Suprapubic skin (tissue), 4 donors: Measurements from ENCODE around the gene SERAC1.

ENCODE experiments used
- EP300 ChIP-seq: sonication (generic); formaldehyde crosslinking; IDR thresholded peaks from one replicate; pipeline ENCODE4 v1.6.1; 2017; ENCODE audit warnings: antibody characterized with exemption
- POLR2A ChIP-seq, 2 donors: fragments of 450-650 bp; IDR thresholded peaks; one replicate each; pipeline ENCODE4 v1.6.1; 2017; ENCODE audit warnings: antibody characterized with exemption in 2 of 2, mild to moderate bottlenecking in 2 of 2, moderate library complexity in 2 of 2
- POLR2AphosphoS5 ChIP-seq, 3 donors: sonication (generic); formaldehyde crosslinking; IDR thresholded peaks; one replicate each; pipeline ENCODE4 v1.6.1; 2017; ENCODE audit warnings: antibody characterized with exemption in 3 of 3
- TF ChIP-seq, protein P1 (sequence below), 2 donors: fragments of 200-600 bp in 1 of 2; fragments of 450-650 bp in 1 of 2; sonication (generic) in 1 of 2; IDR thresholded peaks; one replicate each; pipeline ENCODE4 v1.5.1; 2016 to 2019; ENCODE audit warnings: antibody characterized with exemption in 2 of 2, mild to moderate bottlenecking in 1 of 2, moderate library complexity in 1 of 2

DNA sequence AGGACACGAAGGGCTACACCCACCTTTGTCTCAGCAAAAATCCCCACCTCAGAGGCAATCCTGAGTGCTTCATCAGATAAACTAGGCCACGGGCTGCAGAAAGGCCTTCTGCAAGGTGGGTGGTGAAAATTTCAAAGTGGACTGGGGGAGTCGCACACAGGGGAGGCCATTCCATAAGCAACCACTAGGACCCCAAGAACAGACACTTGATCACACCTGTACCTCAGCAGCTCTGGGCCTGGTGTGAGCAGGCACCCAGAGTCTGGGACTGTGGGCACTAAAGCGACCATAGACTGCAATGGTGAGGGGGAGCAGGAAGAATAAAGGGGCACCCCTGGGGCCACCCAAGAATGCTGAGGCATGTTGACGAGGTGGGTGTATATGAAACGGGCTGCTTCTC, 52.6 kb downstream of the SERAC1 start:
- TF ChIP-seq, protein P1, sequence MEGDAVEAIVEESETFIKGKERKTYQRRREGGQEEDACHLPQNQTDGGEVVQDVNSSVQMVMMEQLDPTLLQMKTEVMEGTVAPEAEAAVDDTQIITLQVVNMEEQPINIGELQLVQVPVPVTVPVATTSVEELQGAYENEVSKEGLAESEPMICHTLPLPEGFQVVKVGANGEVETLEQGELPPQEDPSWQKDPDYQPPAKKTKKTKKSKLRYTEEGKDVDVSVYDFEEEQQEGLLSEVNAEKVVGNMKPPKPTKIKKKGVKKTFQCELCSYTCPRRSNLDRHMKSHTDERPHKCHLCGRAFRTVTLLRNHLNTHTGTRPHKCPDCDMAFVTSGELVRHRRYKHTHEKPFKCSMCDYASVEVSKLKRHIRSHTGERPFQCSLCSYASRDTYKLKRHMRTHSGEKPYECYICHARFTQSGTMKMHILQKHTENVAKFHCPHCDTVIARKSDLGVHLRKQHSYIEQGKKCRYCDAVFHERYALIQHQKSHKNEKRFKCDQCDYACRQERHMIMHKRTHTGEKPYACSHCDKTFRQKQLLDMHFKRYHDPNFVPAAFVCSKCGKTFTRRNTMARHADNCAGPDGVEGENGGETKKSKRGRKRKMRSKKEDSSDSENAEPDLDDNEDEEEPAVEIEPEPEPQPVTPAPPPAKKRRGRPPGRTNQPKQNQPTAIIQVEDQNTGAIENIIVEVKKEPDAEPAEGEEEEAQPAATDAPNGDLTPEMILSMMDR (IDR thresholded peaks at IDR 0.05), result no peak
- TF ChIP-seq EP300, result no peak
- no peak for TF ChIP-seq POLR2A (IDR thresholded peaks at IDR 0.05)
- TF ChIP-seq POLR2AphosphoS5 (IDR thresholded peaks at IDR 0.05), result no peak
